ENCODE measurements around the gene SCCPDH.

- TF ChIP-seq GATA3 (IDR thresholded peaks at IDR 0.05; ENCODE audit: low read depth, low read length) (no peak), GATA2 (IDR thresholded peaks at IDR 0.05; ENCODE audit: low read depth, low read length) (no peak)
Measured at GRCh38 chr1:246760422-246761347, 36.5 kb downstream of the SCCPDH start.
